G401 (cell line): ENCODE results near the gene IL4R. TPM values are rescaled to one million over a fixed set of nuclear protein-coding genes. Genes with fewer than 3 reads are reported as not detected.
"Not testable (repeated sequence)": the region's sequence is repeated elsewhere in the genome, so short reads cannot be mapped to it uniquely, and the experiment has no call there.

ENCODE experiments used
- DNase-seq: peaks from one replicate; pipeline ENCODE4 v3.0.0-alpha.2; 2015; ENCODE audit warnings: low spot score
- in situ Hi-C: cut with HindIII; loops from 2 replicates; pipeline ENCODE4 v1.10.0; 2016; ENCODE audit warnings: low sequenced_read_pairs, mixed read lengths
- total RNA-seq: library from RNA; depleted of rRNA; stranded (reverse); fragments of >200 nt; shearing (Covaris generic); gene quantifications from 2 replicates; pipeline ENCODE4 v1.2.3, GENCODE V29; 2014

The IL4R gene
- total RNA-seq, 1 experiment from 2014 or later = 22.7 TPM

GRCh38 chr16:27287051-27287811, 26.5 kb upstream of the IL4R start:
- in situ Hi-C loops = no loop called here
- no peak for DNase-seq

GRCh38 chr16:27287887-27288286, 25.9 kb upstream of the IL4R start:
- DNase-seq = no peak
- in situ Hi-C loops = no loop called here

GRCh38 chr16:27288313-27288712, 25.5 kb upstream of the IL4R start:
- DNase-seq, in situ Hi-C loops: not testable (repeated sequence)

- in situ Hi-C loops = no loop called here
- no peak for DNase-seq
These were observed 24.1 kb upstream of the IL4R start for GRCh38 chr16:27289669-27290068.

GRCh38 chr16:27290562-27290961, 23.2 kb upstream of the IL4R start:
- in situ Hi-C loops = no loop called here
- DNase-seq = no peak

- no peak for DNase-seq
These were observed 22.7 kb upstream of the IL4R start for GRCh38 chr16:27291106-27291505.

GRCh38 chr16:27291722-27292240, 22.0 kb upstream of the IL4R start:
- in situ Hi-C loops = no loop called here
- DNase-seq = no peak

More at GRCh38 chr16:27291106-27291505, 22.7 kb upstream of the IL4R start:
- in situ Hi-C loops = no loop called here

GRCh38 chr16:27293343-27293742, 20.4 kb upstream of the IL4R start:
- no peak for DNase-seq
- in situ Hi-C loops = no loop called here

GRCh38 chr16:27298132-27298531, 15.6 kb upstream of the IL4R start:
- in situ Hi-C loops = no loop called here
- DNase-seq = no peak

GRCh38 chr16:27301236-27301861, 12.4 kb upstream of the IL4R start:
- in situ Hi-C loops = no loop called here
- DNase-seq = no peak

GRCh38 chr16:27302126-27302525, 11.6 kb upstream of the IL4R start:
- no peak for DNase-seq
- in situ Hi-C loops = no loop called here

GRCh38 chr16:27303256-27304100, 10.3 kb upstream of the IL4R start:
- in situ Hi-C loops = no loop called here

GRCh38 chr16:27304102-27304501, 9.7 kb upstream of the IL4R start:
- no peak for DNase-seq
- in situ Hi-C loops = no loop called here

More at GRCh38 chr16:27303256-27304100, 10.3 kb upstream of the IL4R start:
- DNase-seq = no peak

- in situ Hi-C loops = no loop called here
- no peak for DNase-seq
These were observed 8.7 kb upstream of the IL4R start for GRCh38 chr16:27304881-27305745.

GRCh38 chr16:27305839-27306442, 7.8 kb upstream of the IL4R start:
- in situ Hi-C loops = no loop called here
- no peak for DNase-seq

- in situ Hi-C loops = no loop called here
- DNase-seq = no peak
These were observed 5.0 kb upstream of the IL4R start for GRCh38 chr16:27308792-27309191.

GRCh38 chr16:27310576-27311447, 3.0 kb upstream of the IL4R start:
- in situ Hi-C loops = no loop called here
- no peak for DNase-seq

GRCh38 chr16:27311448-27311830, 2.3 kb upstream of the IL4R start:
- DNase-seq = no peak
- in situ Hi-C loops = no loop called here
